ENCODE measurements around the gene GSDMA. TPM values are rescaled to one million over a fixed set of nuclear protein-coding genes. Genes with fewer than 3 reads are reported as not detected.

The GSDMA gene
- total and polyA plus RNA-seq, 4 donors = 0.26 to 0.91 (median 0.33) TPM; not detected in 1

GRCh38 chr17:39952680-39953470, 9.9 kb upstream of the GSDMA start:
- no peaks in the 10 kb centered on the region for H3K36me3 ChIP-seq (ENCODE audit: control insufficient read depth in 4 of 4, insufficient read depth in 4 of 4, low read length in 4 of 4)
- 2% methylated on average over 35 to 54 of the region's 55 CpGs for WGBS, 2 donors
- peak overlapping the region in 1 of 2 donors; percentile 80 for H3K27ac ChIP-seq (ENCODE audit: low read depth in 1 of 2, low read length in 1 of 2)
- DNase-seq = peak; percentile 96 to 99 (median 97)
- ATAC-seq (ENCODE audit: insufficient read depth, low FRiP score) = peak; percentile 93
- no peaks in the 10 kb centered on the region for H3K9me3 ChIP-seq (ENCODE audit: control insufficient read depth in 4 of 4, insufficient read depth in 3 of 4, low read length in 3 of 4)
- peak overlapping the region in 1 of 2 donors; percentile 39 for H3K9ac ChIP-seq (ENCODE audit: insufficient read depth in 1 of 2, low read length in 2 of 2)
- H3K4me3 ChIP-seq = peak overlapping the region; percentile 35
- H3K27me3 ChIP-seq (ENCODE audit: control insufficient read depth in 3 of 3, insufficient read depth in 3 of 3, low read length in 2 of 3) = no peaks in the 10 kb centered on the region
- peaks cover 0 to 18% (median 0%) of the 10 kb centered on the region in 5 donors for H3K4me1 ChIP-seq (ENCODE audit: control insufficient read depth in 5 of 5, insufficient read depth in 5 of 5, low read length in 5 of 5)
- TF ChIP-seq CTCF (IDR thresholded peaks at IDR 0.05; ENCODE audit: control extremely low read depth, extremely low read depth) = no peak

GRCh38 chr17:39953471-39953888, 9.3 kb upstream of the GSDMA start:
- Histone ChIP-seq H3K4me1 (ENCODE audit: control insufficient read depth in 5 of 5, insufficient read depth in 5 of 5, low read length in 5 of 5) (peaks cover 0 to 18% (median 0%) of the 10 kb centered on the region in 5 donors), H3K9me3 (ENCODE audit: control insufficient read depth in 4 of 4, insufficient read depth in 3 of 4, low read length in 3 of 4) (no peaks in the 10 kb centered on the region), H3K27ac (ENCODE audit: low read depth in 1 of 2, low read length in 1 of 2) (peak overlapping the region; percentile 52 to 77), H3K4me3 (peak overlapping the region; percentile 5), H3K27me3 (ENCODE audit: control insufficient read depth in 3 of 3, insufficient read depth in 3 of 3, low read length in 2 of 3) (no peaks in the 10 kb centered on the region), H3K36me3 (ENCODE audit: control insufficient read depth in 4 of 4, insufficient read depth in 4 of 4, low read length in 4 of 4) (no peaks in the 10 kb centered on the region), H3K9ac (ENCODE audit: insufficient read depth in 1 of 2, low read length in 2 of 2) (peak overlapping the region in 1 of 2 donors; percentile 39)
- 46 to 55% methylated on average over 6 to 9 of the region's 9 CpGs for WGBS, 2 donors
- TF ChIP-seq CTCF (IDR thresholded peaks at IDR 0.05; ENCODE audit: control extremely low read depth, extremely low read depth) = no peak
- ATAC-seq (ENCODE audit: insufficient read depth, low FRiP score) (no peak), DNase-seq (no peak)

GRCh38 chr17:39954876-39955275, 7.9 kb upstream of the GSDMA start:
- 68 to 72% methylated on average over 4 of the region's 4 CpGs for WGBS, 2 donors
- Histone ChIP-seq H3K9ac (ENCODE audit: insufficient read depth in 1 of 2, low read length in 2 of 2) (no peak overlapping the region), H3K4me3 (no peak overlapping the region), H3K4me1 (ENCODE audit: control insufficient read depth in 5 of 5, insufficient read depth in 5 of 5, low read length in 5 of 5) (peaks cover 0 to 11% (median 0%) of the 10 kb centered on the region in 5 donors), H3K27me3 (ENCODE audit: control insufficient read depth in 3 of 3, insufficient read depth in 3 of 3, low read length in 2 of 3) (no peaks in the 10 kb centered on the region), H3K36me3 (ENCODE audit: control insufficient read depth in 4 of 4, insufficient read depth in 4 of 4, low read length in 4 of 4) (no peaks in the 10 kb centered on the region), H3K27ac (ENCODE audit: low read depth in 1 of 2, low read length in 1 of 2) (no peak overlapping the region), H3K9me3 (ENCODE audit: control insufficient read depth in 4 of 4, insufficient read depth in 3 of 4, low read length in 3 of 4) (no peaks in the 10 kb centered on the region)
- ATAC-seq (ENCODE audit: insufficient read depth, low FRiP score) (no peak), DNase-seq (no peak)
- TF ChIP-seq CTCF (IDR thresholded peaks at IDR 0.05; ENCODE audit: control extremely low read depth, extremely low read depth) = no peak

Data from lung (tissue), 12 donors.